Tibial nerve (tissue), 3 donors: ENCODE data around the gene KLHL30.

Experiments
- CTCF ChIP-seq, 5 experiments: fragments of 200-600 bp in 3 of 5; fragments of 450-650 bp in 2 of 5; sonication (generic) in 3 of 5; IDR thresholded peaks; one replicate each; pipeline ENCODE4 v1.5.1; 2016 to 2019; ENCODE audit warnings: antibody characterized with exemption in 5 of 5, mild to moderate bottlenecking in 3 of 5, moderate library complexity in 2 of 5
- POLR2A ChIP-seq, 2 donors: fragments of 450-650 bp; IDR thresholded peaks; one replicate each; pipeline ENCODE4 v1.6.1; 2017; ENCODE audit warnings: antibody characterized with exemption in 2 of 2, mild to moderate bottlenecking in 2 of 2, moderate library complexity in 2 of 2

GRCh38 chr2:238114331-238114841 lies 24.1 kb upstream of the KLHL30 start:
- TF ChIP-seq POLR2A (IDR thresholded peaks at IDR 0.05) (no peak), CTCF (IDR thresholded peaks at IDR 0.05) (no peak)
